GM12878 (cell line): ENCODE results near the gene THRAP3. TPM values are rescaled to one million over a fixed set of nuclear protein-coding genes. Genes with fewer than 3 reads are reported as not detected.

Experiments
- EP300 ChIP-seq, 2 experiments: fragments of 150-350 bp in 1 of 2; IDR thresholded peaks; 2 replicates each; pipeline ENCODE4 v1.6.1; 2011 to 2012; ENCODE audit warnings: low read depth in 2 of 2, low read length in 2 of 2, borderline replicate concordance in 1 of 2, improper control_type of control experiment in 1 of 2, inconsistent platforms in 1 of 2; ENCODE audit not compliant: control insufficient read depth in 1 of 2
- HCFC1 ChIP-seq: fragments of 150-350 bp; IDR thresholded peaks from 2 replicates; pipeline ENCODE4 v1.6.1; 2014; ENCODE audit warnings: low read length
- HDGF ChIP-seq: fragments of 450-650 bp; IDR thresholded peaks from 2 replicates; pipeline ENCODE4 v1.6.1; 2016; ENCODE audit warnings: antibody characterized with exemption
- IKZF1 ChIP-seq: fragments of 450-650 bp; conservative IDR thresholded peaks from 2 replicates; pipeline ENCODE4 v1.6.1; 2017; ENCODE audit warnings: antibody characterized with exemption, mild to moderate bottlenecking
- NR2C2 ChIP-seq: IDR thresholded peaks from 2 replicates; pipeline ENCODE4 v1.6.1; 2011; ENCODE audit warnings: borderline replicate concordance, low read depth; ENCODE audit not compliant: control insufficient read depth, insufficient read length
- RFX5 ChIP-seq: IDR thresholded peaks from 2 replicates; pipeline ENCODE4 v1.6.1; 2011; ENCODE audit warnings: low read depth, low read length, improper control_type of control experiment
- RUNX3 ChIP-seq: IDR thresholded peaks from 2 replicates; pipeline ENCODE4 v1.6.1; 2012; ENCODE audit warnings: low read length, inconsistent platforms
- SMAD1 ChIP-seq: fragments of 450-650 bp; IDR thresholded peaks from 2 replicates; pipeline ENCODE4 v1.6.1; 2018; ENCODE audit warnings: mild to moderate bottlenecking, low read depth; ENCODE audit not compliant: partially characterized antibody
- SMAD5 ChIP-seq: IDR thresholded peaks from 2 replicates; pipeline ENCODE4 v1.6.1; 2016; ENCODE audit warnings: antibody characterized with exemption, low read depth
- SMC3 ChIP-seq: IDR thresholded peaks from 2 replicates; pipeline ENCODE4 v1.6.1; 2011; ENCODE audit warnings: low read length, improper control_type of control experiment, borderline replicate concordance
- STAT3 ChIP-seq: IDR thresholded peaks from 2 replicates; pipeline ENCODE4 v1.6.1; 2011; ENCODE audit warnings: low read depth, low read length, improper control_type of control experiment
- TCF3 ChIP-seq: IDR thresholded peaks from 2 replicates; pipeline ENCODE4 v1.6.1; 2012; ENCODE audit warnings: low read depth, mild to moderate bottlenecking, low read length, borderline replicate concordance; ENCODE audit not compliant: insufficient read depth
- ZNF24 ChIP-seq: fragments of 450-650 bp; IDR thresholded peaks from 2 replicates; pipeline ENCODE4 v1.6.1; 2017; ENCODE audit warnings: antibody characterized with exemption, mild to moderate bottlenecking
- ZNF384 ChIP-seq: IDR thresholded peaks from 2 replicates; pipeline ENCODE4 v1.6.1; 2012; ENCODE audit warnings: low read depth, mild to moderate bottlenecking, low read length, improper control_type of control experiment, borderline replicate concordance
- polyA plus RNA-seq, 11 experiments: library from polyadenylated mRNA; depleted of rRNA in 4 of 11; unstranded in 6 of 11; stranded (reverse) in 5 of 11; fragments of >200 nt; fragmentation: Nextera tagmentation in 4 of 11; fragmentation: Illumina TruSeq in 1 of 11; extraction: Ambion mirVana in 4 of 11; extraction: Trizol in 1 of 11; gene quantifications; 1 replicate in 1 of 11; 2 replicates in 10 of 11; pipeline versions ENCODE4 v1.2.1 to v1.2.3, GENCODE V29; 2011 to 2016; ENCODE audit warnings: inconsistent platforms in 2 of 11, missing spikeins in 2 of 11, low read depth in 1 of 11
- total RNA-seq, 4 experiments: library from RNA; depleted of rRNA in 3 of 4; stranded (reverse); fragments of >200 nt in 3 of 4; fragmentation: Illumina TruSeq in 1 of 4; extraction: Trizol in 1 of 4; gene quantifications; 2 replicates each; pipeline versions ENCODE4 v1.2.1 to v1.2.3, GENCODE V29; 2013 to 2021
- TF ChIP-seq, protein P1 (sequence below): IDR thresholded peaks from 2 replicates; pipeline ENCODE4 v1.6.1; 2012; ENCODE audit warnings: low read length, inconsistent platforms
- TF ChIP-seq, protein P2 (sequence below), 3 experiments: IDR thresholded peaks in 2 of 3; conservative IDR thresholded peaks in 1 of 3; 2 replicates each; pipeline ENCODE4 v1.5.1; 2011; ENCODE audit warnings: low read depth in 3 of 3, low read length in 3 of 3, mild to moderate bottlenecking in 3 of 3, control low read depth in 2 of 3, moderate library complexity in 2 of 3, inconsistent platforms in 1 of 3, mixed read lengths in 1 of 3; ENCODE audit not compliant: control insufficient read depth in 2 of 3, insufficient read depth in 1 of 3; ENCODE audit errors: extremely low read depth in 1 of 3
- TF ChIP-seq, protein P3 (sequence below): fragments of 450-650 bp; IDR thresholded peaks from 2 replicates; pipeline ENCODE4 v1.6.1; 2016; ENCODE audit warnings: mild to moderate bottlenecking
- TF ChIP-seq, protein P4 (sequence below): fragments of 450-650 bp; conservative IDR thresholded peaks from 2 replicates; pipeline ENCODE4 v1.6.1; 2017; ENCODE audit warnings: mild to moderate bottlenecking, moderate library complexity
- TF ChIP-seq, protein P5 (sequence below): fragments of 450-650 bp; IDR thresholded peaks from 2 replicates; pipeline ENCODE4 v1.6.1; 2017; ENCODE audit warnings: antibody characterized with exemption, mild to moderate bottlenecking, moderate library complexity
- TF ChIP-seq, protein P6 (sequence below): fragments of 450-650 bp; IDR thresholded peaks from 2 replicates; pipeline ENCODE4 v1.6.1; 2017; ENCODE audit warnings: borderline replicate concordance

Gene THRAP3
- total and polyA plus RNA-seq, 10 of the 15 experiments (the other 5 are each of a cell fraction or from before 2014, with no cell fraction given), result 76.3 to 173 (median 136) TPM

DNA sequence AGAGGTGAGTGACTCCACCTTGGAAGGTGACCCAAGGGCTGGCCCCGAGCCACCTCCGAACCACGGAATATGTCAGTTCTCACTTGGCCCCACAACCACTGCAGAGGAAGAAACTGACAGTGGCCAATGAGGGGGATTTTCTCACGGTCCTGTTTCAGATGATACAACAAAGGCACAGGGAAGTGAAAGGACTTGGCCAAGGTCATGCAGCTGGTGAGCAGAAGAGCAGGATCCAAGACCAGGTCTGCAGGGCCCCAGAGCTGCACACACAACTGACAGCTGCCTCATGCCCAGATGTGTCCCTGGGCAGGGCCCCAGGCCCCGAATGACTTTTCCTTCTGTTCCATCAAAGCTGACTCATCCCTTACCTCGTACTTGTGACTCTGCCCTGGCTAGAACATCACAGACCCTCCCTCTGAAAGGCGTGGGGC, 125.0 kb downstream of the THRAP3 start (continued):
- TF ChIP-seq, protein P1, sequence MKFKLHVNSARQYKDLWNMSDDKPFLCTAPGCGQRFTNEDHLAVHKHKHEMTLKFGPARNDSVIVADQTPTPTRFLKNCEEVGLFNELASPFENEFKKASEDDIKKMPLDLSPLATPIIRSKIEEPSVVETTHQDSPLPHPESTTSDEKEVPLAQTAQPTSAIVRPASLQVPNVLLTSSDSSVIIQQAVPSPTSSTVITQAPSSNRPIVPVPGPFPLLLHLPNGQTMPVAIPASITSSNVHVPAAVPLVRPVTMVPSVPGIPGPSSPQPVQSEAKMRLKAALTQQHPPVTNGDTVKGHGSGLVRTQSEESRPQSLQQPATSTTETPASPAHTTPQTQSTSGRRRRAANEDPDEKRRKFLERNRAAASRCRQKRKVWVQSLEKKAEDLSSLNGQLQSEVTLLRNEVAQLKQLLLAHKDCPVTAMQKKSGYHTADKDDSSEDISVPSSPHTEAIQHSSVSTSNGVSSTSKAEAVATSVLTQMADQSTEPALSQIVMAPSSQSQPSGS, result no peak; the same call in 1 of the 2 replicates
- TF ChIP-seq NR2C2 (no peak), SMC3 (no peak), ZNF24 (no peak), HCFC1 (no peak), SMAD5 (no peak), ZNF384 (no peak), RFX5 (no peak), STAT3 (no peak), IKZF1 (peak; percentile 75), EP300 (IDR thresholded peaks at IDR 0.05; ENCODE audit: borderline replicate concordance in 1 of 2, control insufficient read depth in 1 of 2, low read depth in 2 of 2, low read length in 2 of 2) (no peak), TCF3 (peak; percentile 92), SMAD1 (no peak), HDGF (peak; percentile 48), RUNX3 (peak; percentile 62)
- TF ChIP-seq, protein P2, sequence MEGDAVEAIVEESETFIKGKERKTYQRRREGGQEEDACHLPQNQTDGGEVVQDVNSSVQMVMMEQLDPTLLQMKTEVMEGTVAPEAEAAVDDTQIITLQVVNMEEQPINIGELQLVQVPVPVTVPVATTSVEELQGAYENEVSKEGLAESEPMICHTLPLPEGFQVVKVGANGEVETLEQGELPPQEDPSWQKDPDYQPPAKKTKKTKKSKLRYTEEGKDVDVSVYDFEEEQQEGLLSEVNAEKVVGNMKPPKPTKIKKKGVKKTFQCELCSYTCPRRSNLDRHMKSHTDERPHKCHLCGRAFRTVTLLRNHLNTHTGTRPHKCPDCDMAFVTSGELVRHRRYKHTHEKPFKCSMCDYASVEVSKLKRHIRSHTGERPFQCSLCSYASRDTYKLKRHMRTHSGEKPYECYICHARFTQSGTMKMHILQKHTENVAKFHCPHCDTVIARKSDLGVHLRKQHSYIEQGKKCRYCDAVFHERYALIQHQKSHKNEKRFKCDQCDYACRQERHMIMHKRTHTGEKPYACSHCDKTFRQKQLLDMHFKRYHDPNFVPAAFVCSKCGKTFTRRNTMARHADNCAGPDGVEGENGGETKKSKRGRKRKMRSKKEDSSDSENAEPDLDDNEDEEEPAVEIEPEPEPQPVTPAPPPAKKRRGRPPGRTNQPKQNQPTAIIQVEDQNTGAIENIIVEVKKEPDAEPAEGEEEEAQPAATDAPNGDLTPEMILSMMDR (IDR thresholded peaks at IDR 0.05 in 2 of 3, conservative IDR thresholded peaks at IDR 0.05 in 1 of 3; ENCODE audit: control insufficient read depth in 2 of 3, extremely low read depth in 1 of 3, insufficient read depth in 1 of 3, low read depth in 3 of 3, low read length in 3 of 3), result no peak
- TF ChIP-seq, protein P3, sequence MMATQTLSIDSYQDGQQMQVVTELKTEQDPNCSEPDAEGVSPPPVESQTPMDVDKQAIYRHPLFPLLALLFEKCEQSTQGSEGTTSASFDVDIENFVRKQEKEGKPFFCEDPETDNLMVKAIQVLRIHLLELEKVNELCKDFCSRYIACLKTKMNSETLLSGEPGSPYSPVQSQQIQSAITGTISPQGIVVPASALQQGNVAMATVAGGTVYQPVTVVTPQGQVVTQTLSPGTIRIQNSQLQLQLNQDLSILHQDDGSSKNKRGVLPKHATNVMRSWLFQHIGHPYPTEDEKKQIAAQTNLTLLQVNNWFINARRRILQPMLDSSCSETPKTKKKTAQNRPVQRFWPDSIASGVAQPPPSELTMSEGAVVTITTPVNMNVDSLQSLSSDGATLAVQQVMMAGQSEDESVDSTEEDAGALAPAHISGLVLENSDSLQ, result peak; percentile 59
- TF ChIP-seq, protein P4, sequence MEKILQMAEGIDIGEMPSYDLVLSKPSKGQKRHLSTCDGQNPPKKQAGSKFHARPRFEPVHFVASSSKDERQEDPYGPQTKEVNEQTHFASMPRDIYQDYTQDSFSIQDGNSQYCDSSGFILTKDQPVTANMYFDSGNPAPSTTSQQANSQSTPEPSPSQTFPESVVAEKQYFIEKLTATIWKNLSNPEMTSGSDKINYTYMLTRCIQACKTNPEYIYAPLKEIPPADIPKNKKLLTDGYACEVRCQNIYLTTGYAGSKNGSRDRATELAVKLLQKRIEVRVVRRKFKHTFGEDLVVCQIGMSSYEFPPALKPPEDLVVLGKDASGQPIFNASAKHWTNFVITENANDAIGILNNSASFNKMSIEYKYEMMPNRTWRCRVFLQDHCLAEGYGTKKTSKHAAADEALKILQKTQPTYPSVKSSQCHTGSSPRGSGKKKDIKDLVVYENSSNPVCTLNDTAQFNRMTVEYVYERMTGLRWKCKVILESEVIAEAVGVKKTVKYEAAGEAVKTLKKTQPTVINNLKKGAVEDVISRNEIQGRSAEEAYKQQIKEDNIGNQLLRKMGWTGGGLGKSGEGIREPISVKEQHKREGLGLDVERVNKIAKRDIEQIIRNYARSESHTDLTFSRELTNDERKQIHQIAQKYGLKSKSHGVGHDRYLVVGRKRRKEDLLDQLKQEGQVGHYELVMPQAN, result no peak
- TF ChIP-seq, protein P5, sequence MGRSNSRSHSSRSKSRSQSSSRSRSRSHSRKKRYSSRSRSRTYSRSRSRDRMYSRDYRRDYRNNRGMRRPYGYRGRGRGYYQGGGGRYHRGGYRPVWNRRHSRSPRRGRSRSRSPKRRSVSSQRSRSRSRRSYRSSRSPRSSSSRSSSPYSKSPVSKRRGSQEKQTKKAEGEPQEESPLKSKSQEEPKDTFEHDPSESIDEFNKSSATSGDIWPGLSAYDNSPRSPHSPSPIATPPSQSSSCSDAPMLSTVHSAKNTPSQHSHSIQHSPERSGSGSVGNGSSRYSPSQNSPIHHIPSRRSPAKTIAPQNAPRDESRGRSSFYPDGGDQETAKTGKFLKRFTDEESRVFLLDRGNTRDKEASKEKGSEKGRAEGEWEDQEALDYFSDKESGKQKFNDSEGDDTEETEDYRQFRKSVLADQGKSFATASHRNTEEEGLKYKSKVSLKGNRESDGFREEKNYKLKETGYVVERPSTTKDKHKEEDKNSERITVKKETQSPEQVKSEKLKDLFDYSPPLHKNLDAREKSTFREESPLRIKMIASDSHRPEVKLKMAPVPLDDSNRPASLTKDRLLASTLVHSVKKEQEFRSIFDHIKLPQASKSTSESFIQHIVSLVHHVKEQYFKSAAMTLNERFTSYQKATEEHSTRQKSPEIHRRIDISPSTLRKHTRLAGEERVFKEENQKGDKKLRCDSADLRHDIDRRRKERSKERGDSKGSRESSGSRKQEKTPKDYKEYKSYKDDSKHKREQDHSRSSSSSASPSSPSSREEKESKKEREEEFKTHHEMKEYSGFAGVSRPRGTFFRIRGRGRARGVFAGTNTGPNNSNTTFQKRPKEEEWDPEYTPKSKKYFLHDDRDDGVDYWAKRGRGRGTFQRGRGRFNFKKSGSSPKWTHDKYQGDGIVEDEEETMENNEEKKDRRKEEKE, result no peak
- TF ChIP-seq, protein P6, sequence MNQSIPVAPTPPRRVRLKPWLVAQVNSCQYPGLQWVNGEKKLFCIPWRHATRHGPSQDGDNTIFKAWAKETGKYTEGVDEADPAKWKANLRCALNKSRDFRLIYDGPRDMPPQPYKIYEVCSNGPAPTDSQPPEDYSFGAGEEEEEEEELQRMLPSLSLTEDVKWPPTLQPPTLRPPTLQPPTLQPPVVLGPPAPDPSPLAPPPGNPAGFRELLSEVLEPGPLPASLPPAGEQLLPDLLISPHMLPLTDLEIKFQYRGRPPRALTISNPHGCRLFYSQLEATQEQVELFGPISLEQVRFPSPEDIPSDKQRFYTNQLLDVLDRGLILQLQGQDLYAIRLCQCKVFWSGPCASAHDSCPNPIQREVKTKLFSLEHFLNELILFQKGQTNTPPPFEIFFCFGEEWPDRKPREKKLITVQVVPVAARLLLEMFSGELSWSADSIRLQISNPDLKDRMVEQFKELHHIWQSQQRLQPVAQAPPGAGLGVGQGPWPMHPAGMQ, result no peak
